Astrocyte (in vitro differentiated cells and primary cell): ENCODE results near the gene EBLN2. TPM values are rescaled to one million over a fixed set of nuclear protein-coding genes. Genes with fewer than 3 reads are reported as not detected.
A peak's percentile ranks its signal among the peaks of the same experiment; 100 is the strongest.

Experiments
- DNase-seq: peaks from one replicate; pipeline ENCODE4 v3.0.0-alpha.2; 2010; ENCODE audit warnings: low read depth
- FAIRE-seq: peaks from 2 replicates; lab custom pipeline; 2011; peaks lifted over from hg19 to GRCh38; lab: Jason Lieb, UNC
- H2AFZ ChIP-seq: 2 replicates; pipeline ENCODE4 v1.6.0; 2012; ENCODE audit warnings: low read depth, low read length, inconsistent platforms
- H3K27ac ChIP-seq: 2 replicates; pipeline ENCODE4 v1.5.1; 2011; ENCODE audit warnings: low read depth, low read length, inconsistent platforms
- H3K27me3 ChIP-seq: 2 replicates; pipeline ENCODE4 v1.6.0; 2011; ENCODE audit warnings: low read length, inconsistent platforms; ENCODE audit not compliant: insufficient read depth
- H3K36me3 ChIP-seq: 2 replicates; pipeline ENCODE4 v1.5.1; 2011; ENCODE audit warnings: low read length, inconsistent platforms; ENCODE audit not compliant: insufficient read depth
- H3K4me1 ChIP-seq: 2 replicates; pipeline ENCODE4 v1.5.1; 2011; ENCODE audit warnings: low read length, inconsistent platforms; ENCODE audit not compliant: insufficient read depth
- H3K4me2 ChIP-seq: 2 replicates; pipeline ENCODE4 v1.6.0; 2012; ENCODE audit warnings: low read length, inconsistent platforms
- H3K4me3 ChIP-seq: 2 replicates; pipeline ENCODE4 v1.5.1; 2011; ENCODE audit warnings: low read depth, mild to moderate bottlenecking, low read length, inconsistent platforms; ENCODE audit not compliant: insufficient read depth
- H3K79me2 ChIP-seq: 2 replicates; pipeline ENCODE4 v1.6.0; 2012; ENCODE audit warnings: mild to moderate bottlenecking, low read length, inconsistent platforms; ENCODE audit not compliant: insufficient read depth
- H3K9ac ChIP-seq: 2 replicates; pipeline ENCODE4 v1.6.0; 2012; ENCODE audit warnings: mild to moderate bottlenecking, low read length, inconsistent platforms
- H3K9me3 ChIP-seq: 2 replicates; pipeline ENCODE4 v1.5.1; 2012; ENCODE audit warnings: low read depth, mild to moderate bottlenecking, low read length, inconsistent platforms; ENCODE audit not compliant: insufficient read depth
- H4K20me1 ChIP-seq: 2 replicates; pipeline ENCODE4 v1.6.0; 2012; ENCODE audit warnings: low read length, inconsistent platforms; ENCODE audit not compliant: insufficient read depth
- H3K27ac Mint-ChIP-seq: one replicate; pipeline ENCODE4 v1.8.0; 2021; ENCODE audit warnings: mild to moderate bottlenecking, mixed read lengths; ENCODE audit not compliant: unreplicated experiment
- H3K27me3 Mint-ChIP-seq: one replicate; pipeline ENCODE4 v1.8.0; 2021; ENCODE audit warnings: low read depth, mixed read lengths; ENCODE audit not compliant: unreplicated experiment
- H3K36me3 Mint-ChIP-seq: one replicate; pipeline ENCODE4 v1.8.0; 2021; ENCODE audit warnings: low read depth, mixed read lengths; ENCODE audit not compliant: unreplicated experiment
- H3K4me1 Mint-ChIP-seq: one replicate; pipeline ENCODE4 v1.8.0; 2021; ENCODE audit warnings: low read depth, mixed read lengths; ENCODE audit not compliant: unreplicated experiment
- H3K4me3 Mint-ChIP-seq: one replicate; pipeline ENCODE4 v1.8.0; 2021; ENCODE audit warnings: mild to moderate bottlenecking, moderate library complexity, mixed read lengths; ENCODE audit not compliant: unreplicated experiment
- H3K9me3 Mint-ChIP-seq: one replicate; pipeline ENCODE4 v1.8.0; 2021; ENCODE audit warnings: mild to moderate bottlenecking, mixed read lengths; ENCODE audit not compliant: unreplicated experiment
- CTCF ChIP-seq: IDR thresholded peaks from 2 replicates; pipeline ENCODE4 v1.5.1; 2011; ENCODE audit warnings: low read depth, mild to moderate bottlenecking, inconsistent platforms, low read length, moderate library complexity; ENCODE audit not compliant: insufficient read depth
- EZH2 ChIP-seq: IDR thresholded peaks from 2 replicates; pipeline ENCODE4 v1.6.1; 2012; ENCODE audit warnings: mild to moderate bottlenecking, low read length, inconsistent platforms; ENCODE audit not compliant: insufficient read depth
- total RNA-seq: library from RNA; stranded (reverse); gene quantifications from 2 replicates; pipeline ENCODE4 v1.2.1, GENCODE V29; 2021

EBLN2 gene
- total RNA-seq, 1 donor from 2014 or later = 3.1 TPM

- TF ChIP-seq CTCF (no peak), EZH2 (no peak)
- no peaks in the 10 kb centered on the region for H3K9me3 ChIP-seq
- no peak for FAIRE-seq
Measured at GRCh38 chr3:73094951-73095350, 33.5 kb downstream of the EBLN2 start.

GRCh38 chr3:73096169-73096568, 34.7 kb downstream of the EBLN2 start:
- H3K27me3 ChIP-seq = peaks cover 4% of the 10 kb centered on the region
- no peak overlapping the region for H3K9ac ChIP-seq
- Mint-ChIP-seq H3K9me3 (no peaks in the 10 kb centered on the region), H3K27ac (no peak overlapping the region), H3K27me3 (peaks cover 2% of the 10 kb centered on the region), H3K4me3 (no peak overlapping the region), H3K4me1 (peaks cover 9% of the 10 kb centered on the region), H3K36me3 (no peaks in the 10 kb centered on the region)
- FAIRE-seq (no peak), DNase-seq (no peak)
- H3K27ac ChIP-seq = no peak overlapping the region
- no peaks in the 10 kb centered on the region for H3K9me3 ChIP-seq
- H2AFZ ChIP-seq = no peak overlapping the region
- no peaks in the 10 kb centered on the region for H3K79me2 ChIP-seq
- H4K20me1 ChIP-seq = no peaks in the 10 kb centered on the region
- TF ChIP-seq CTCF (no peak), EZH2 (no peak)
- peaks cover 5% of the 10 kb centered on the region for H3K4me1 ChIP-seq
- no peaks in the 10 kb centered on the region for H3K36me3 ChIP-seq
- no peak overlapping the region for H3K4me3 ChIP-seq
- no peak overlapping the region for H3K4me2 ChIP-seq

More at GRCh38 chr3:73094951-73095350, 33.5 kb downstream of the EBLN2 start:
- no peaks in the 10 kb centered on the region for H3K9me3 Mint-ChIP-seq
- Histone ChIP-seq H3K9ac (no peak overlapping the region), H3K27ac (no peak overlapping the region), H3K36me3 (no peaks in the 10 kb centered on the region), H3K79me2 (no peaks in the 10 kb centered on the region), H2AFZ (peak overlapping the region; percentile 17), H3K4me3 (no peak overlapping the region), H3K4me1 (peaks cover 5% of the 10 kb centered on the region), H4K20me1 (no peaks in the 10 kb centered on the region), H3K27me3 (peaks cover 4% of the 10 kb centered on the region), H3K4me2 (no peak overlapping the region)
- H3K36me3 Mint-ChIP-seq = no peaks in the 10 kb centered on the region
- no peak for DNase-seq
- H3K27me3 Mint-ChIP-seq = no peaks in the 10 kb centered on the region
- no peak overlapping the region for H3K27ac Mint-ChIP-seq
- no peak overlapping the region for H3K4me3 Mint-ChIP-seq
- peaks cover 9% of the 10 kb centered on the region for H3K4me1 Mint-ChIP-seq

- peaks cover 8% of the 10 kb centered on the region for H3K27me3 Mint-ChIP-seq
- H3K36me3 Mint-ChIP-seq = no peaks in the 10 kb centered on the region
- Histone ChIP-seq H3K4me1 (peaks cover 5% of the 10 kb centered on the region), H3K79me2 (no peaks in the 10 kb centered on the region), H2AFZ (no peak overlapping the region), H3K27me3 (peaks cover 4% of the 10 kb centered on the region), H3K4me2 (no peak overlapping the region), H3K9me3 (no peaks in the 10 kb centered on the region), H3K36me3 (no peaks in the 10 kb centered on the region), H3K9ac (no peak overlapping the region), H4K20me1 (no peaks in the 10 kb centered on the region), H3K4me3 (no peak overlapping the region), H3K27ac (no peak overlapping the region)
- no peak for DNase-seq
- no peak for FAIRE-seq
- H3K9me3 Mint-ChIP-seq = no peaks in the 10 kb centered on the region
- no peak overlapping the region for H3K27ac Mint-ChIP-seq
- H3K4me3 Mint-ChIP-seq = no peak overlapping the region
- no peak for TF ChIP-seq EZH2
- no peak for TF ChIP-seq CTCF
- peaks cover 9% of the 10 kb centered on the region for H3K4me1 Mint-ChIP-seq
Measured at GRCh38 chr3:73098026-73098425, 36.6 kb downstream of the EBLN2 start.
